Renal cortical epithelial cell (primary cell): ENCODE data around the gene TOMM22. TPM values are rescaled to one million over a fixed set of nuclear protein-coding genes. Genes with fewer than 3 reads are reported as not detected.

Experiments used
- DNase-seq: peaks from one replicate; pipeline ENCODE4 v3.0.0-alpha.2; 2011; ENCODE audit warnings: low read depth
- total RNA-seq: library from RNA; depleted of rRNA; stranded (reverse); fragments of >200 nt; gene quantifications from 2 replicates; pipeline ENCODE4 v1.2.3, GENCODE V29; 2014

Gene TOMM22
- total RNA-seq, 1 donor from 2014 or later = 34.1 TPM

DNA sequence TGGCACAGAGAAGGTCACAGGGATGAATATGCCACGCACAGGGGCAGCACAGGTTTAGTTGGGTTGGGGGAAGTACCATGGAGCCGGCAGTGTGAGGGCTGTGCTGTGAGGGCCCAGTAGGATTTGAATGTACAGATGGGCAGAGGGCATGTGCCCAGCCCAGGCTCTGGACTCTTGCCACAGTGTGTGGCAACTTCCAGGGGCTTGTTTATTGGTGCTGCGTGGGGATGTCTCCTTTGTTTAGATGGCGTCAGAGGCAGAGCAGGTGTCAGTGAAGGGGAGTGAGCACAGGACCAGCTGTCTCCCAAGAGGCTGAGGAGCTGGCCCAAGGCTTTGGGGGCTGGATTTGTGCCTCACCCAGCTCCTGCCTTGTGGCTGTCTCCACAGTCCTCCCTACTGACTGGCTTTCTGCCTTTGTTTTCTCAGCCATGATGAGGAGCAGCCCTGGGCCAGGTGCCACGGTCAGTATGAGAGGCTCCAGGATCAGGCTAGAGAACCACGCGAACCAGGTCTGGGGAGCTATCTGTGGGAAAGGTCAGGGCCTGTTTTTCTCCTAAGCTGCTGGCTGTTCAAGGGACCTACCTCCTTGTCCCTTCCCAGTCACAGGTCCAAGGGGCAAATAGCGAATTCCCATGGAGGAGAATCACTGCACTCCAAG, 52.1 kb downstream of the TOMM22 start:
- no peak for DNase-seq

DNA sequence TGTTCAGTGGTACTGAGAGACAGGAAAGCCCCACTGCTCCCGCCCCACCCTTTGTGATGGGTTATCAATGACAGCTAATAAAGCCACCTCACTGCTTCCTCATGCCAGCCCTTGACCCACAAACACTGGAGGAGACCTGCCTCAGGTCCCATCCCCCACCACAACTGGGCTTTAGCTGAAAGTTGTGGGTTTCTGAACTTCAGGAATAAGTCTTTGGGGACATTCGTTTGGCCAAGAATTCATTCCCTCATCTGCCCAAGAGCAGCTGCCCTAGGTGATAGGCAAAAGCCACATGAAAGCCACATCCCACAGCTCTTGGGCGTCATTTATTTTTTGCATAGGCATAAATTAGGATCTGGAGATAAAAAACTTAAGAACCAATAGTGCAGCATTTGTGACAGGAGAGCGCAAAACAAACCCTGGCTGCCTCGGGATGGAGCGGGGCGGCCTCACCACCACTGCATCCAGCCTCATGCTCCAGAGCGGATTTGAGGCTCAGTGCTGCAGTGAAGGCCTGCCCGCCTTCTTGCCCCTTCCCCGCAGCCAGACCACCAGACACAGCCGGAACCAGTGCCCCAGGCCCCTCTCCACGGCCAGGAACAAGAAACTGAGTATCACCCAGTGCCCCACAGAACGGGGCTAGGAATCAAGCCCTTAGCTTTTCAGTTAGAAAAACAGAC, 52.8 kb downstream of the TOMM22 start:
- DNase-seq = no peak

Other genes starting within 250 kb of the TOMM22 start
- gene KCNJ4, start 226.8 kb upstream of the TOMM22 start, total RNA-seq = not detected in 2 replicates
- gene KDELR3, start 213.9 kb upstream of the TOMM22 start, total RNA-seq = 34.2 and 73.5 TPM in 2 replicates
- gene DDX17, start 175.6 kb upstream of the TOMM22 start, total RNA-seq = 381 and 469 TPM in 2 replicates
- 2.0 and 3.6 TPM in 2 replicates for gene DMC1, start 111.8 kb upstream of the TOMM22 start, total RNA-seq
- gene FAM227A, start 25.6 kb upstream of the TOMM22 start, total RNA-seq = 5.4 and 8.9 TPM in 2 replicates
- gene CBY1, start 25.3 kb upstream of the TOMM22 start, total RNA-seq = 20.0 and 25.0 TPM in 2 replicates
- gene JOSD1, start 19.0 kb downstream of the TOMM22 start, total RNA-seq = 60.1 and 91.9 TPM in 2 replicates
- 16.8 and 54.8 TPM in 2 replicates for gene GTPBP1, start 24.0 kb downstream of the TOMM22 start, total RNA-seq
- gene SUN2, start 74.0 kb downstream of the TOMM22 start, total RNA-seq = 101 and 117 TPM in 2 replicates
- gene DNAL4, start 112.2 kb downstream of the TOMM22 start, total RNA-seq = 18.2 and 33.5 TPM in 2 replicates
- 0.87 and 24.7 TPM in 2 replicates for gene NPTXR, start 162.1 kb downstream of the TOMM22 start, total RNA-seq
- 28.3 and 62.7 TPM in 2 replicates for gene CBX6, start 190.3 kb downstream of the TOMM22 start, total RNA-seq